ENCODE data around the gene JAKMIP2. TPM values are rescaled to one million over a fixed set of nuclear protein-coding genes. Genes with fewer than 3 reads are reported as not detected.

Gene JAKMIP2
- total RNA-seq, 4 donors from 2014 or later = 0.09 to 2.9 (median 0.18) TPM; not detected in 1

DNA sequence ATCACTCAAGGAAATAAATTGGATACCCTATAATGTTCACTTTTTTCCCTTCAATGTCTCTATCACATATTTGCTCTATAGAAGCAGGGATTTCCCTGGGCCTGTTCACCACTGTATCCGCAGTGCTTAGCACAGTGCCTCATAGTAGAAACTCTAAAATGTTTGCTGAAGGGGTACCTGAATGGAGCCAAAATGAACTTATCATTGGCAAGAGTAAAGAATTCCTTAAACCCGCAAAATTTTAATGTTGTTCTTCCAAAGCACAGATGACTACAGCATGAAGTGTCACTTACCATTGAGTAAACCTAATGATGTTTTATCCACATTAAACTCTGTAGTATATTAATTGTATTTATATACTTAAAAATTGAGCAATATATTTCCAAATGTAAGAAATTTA lies 96.1 kb downstream of the JAKMIP2 start:
- H3K4me3 ChIP-seq = no peak overlapping the region
- intact Hi-C loops (cut with DNase I) = no loop called here
- no peak for DNase-seq
- TF ChIP-seq POLR2A (IDR thresholded peaks at IDR 0.05) = no peak
- TF ChIP-seq, protein P1, sequence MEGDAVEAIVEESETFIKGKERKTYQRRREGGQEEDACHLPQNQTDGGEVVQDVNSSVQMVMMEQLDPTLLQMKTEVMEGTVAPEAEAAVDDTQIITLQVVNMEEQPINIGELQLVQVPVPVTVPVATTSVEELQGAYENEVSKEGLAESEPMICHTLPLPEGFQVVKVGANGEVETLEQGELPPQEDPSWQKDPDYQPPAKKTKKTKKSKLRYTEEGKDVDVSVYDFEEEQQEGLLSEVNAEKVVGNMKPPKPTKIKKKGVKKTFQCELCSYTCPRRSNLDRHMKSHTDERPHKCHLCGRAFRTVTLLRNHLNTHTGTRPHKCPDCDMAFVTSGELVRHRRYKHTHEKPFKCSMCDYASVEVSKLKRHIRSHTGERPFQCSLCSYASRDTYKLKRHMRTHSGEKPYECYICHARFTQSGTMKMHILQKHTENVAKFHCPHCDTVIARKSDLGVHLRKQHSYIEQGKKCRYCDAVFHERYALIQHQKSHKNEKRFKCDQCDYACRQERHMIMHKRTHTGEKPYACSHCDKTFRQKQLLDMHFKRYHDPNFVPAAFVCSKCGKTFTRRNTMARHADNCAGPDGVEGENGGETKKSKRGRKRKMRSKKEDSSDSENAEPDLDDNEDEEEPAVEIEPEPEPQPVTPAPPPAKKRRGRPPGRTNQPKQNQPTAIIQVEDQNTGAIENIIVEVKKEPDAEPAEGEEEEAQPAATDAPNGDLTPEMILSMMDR (IDR thresholded peaks at IDR 0.05) = no peak
- no peaks in the 10 kb centered on the region for H3K9me3 ChIP-seq
- WGBS, 2 donors = 80 to 95% methylated on average over 2 of the region's 2 CpGs
- H3K27me3 ChIP-seq = peaks cover 0 to 14% (median 0%) of the 10 kb centered on the region in 4 donors
- peaks cover 0 to 5% (median 0%) of the 10 kb centered on the region in 3 donors for H3K4me1 ChIP-seq
- no peaks in the 10 kb centered on the region for H3K36me3 ChIP-seq
- H3K27ac ChIP-seq = no peak overlapping the region

DNA sequence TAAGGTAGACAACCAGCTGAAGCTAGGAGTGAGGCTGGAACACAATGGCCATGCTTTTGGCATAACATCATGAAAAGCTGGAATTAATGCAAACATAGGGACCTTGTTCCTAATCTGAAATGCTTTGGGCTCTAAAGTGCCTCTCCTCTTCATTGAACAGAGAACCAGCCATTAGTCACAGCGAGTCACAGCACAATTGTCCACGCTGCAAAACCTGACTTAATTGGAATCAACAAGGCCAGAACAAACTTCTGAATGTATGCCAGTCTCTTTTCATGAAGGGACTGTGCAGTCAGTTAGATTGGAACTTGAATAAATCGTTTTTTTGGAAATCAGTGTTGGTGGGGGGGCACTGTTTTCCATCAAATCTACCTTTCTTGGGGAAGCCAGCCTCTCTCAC lies 96.5 kb downstream of the JAKMIP2 start:
- H3K36me3 ChIP-seq = no peaks in the 10 kb centered on the region
- H3K4me3 ChIP-seq = no peak overlapping the region
- H3K27me3 ChIP-seq = peaks cover 0 to 19% (median 0%) of the 10 kb centered on the region in 4 donors
- no peak overlapping the region for H3K27ac ChIP-seq
- peaks cover 0 to 5% (median 0%) of the 10 kb centered on the region in 3 donors for H3K4me1 ChIP-seq
- no peak for DNase-seq
- H3K9me3 ChIP-seq = no peaks in the 10 kb centered on the region
- 48 to 59% methylated on average over 2 to 3 of the region's 3 CpGs for WGBS, 2 donors
- intact Hi-C loops (cut with DNase I) = no loop called here
- no peak for TF ChIP-seq POLR2A (IDR thresholded peaks at IDR 0.05)
- TF ChIP-seq, protein P1 (IDR thresholded peaks at IDR 0.05) = no peak

DNA sequence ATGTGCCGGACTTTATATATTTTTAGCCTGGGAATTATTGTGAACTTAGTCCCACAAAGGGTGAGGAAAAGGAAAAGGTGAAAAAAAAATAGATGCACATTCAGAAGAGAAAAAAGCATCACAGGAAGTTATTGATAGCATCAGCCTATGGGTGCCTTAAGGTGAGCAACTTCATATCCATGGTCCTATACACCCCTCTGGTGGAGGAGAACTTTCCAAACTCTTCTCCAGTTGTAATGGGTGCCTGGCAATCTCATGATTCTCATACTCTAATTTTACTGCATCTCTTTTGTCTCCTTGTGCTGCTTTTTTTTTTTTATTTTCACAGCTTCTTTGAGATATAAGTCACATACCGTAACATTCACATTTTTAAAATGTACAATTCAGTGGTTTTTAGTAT lies 107.4 kb downstream of the JAKMIP2 start:
- H3K4me1 ChIP-seq = no peaks in the 10 kb centered on the region
- intact Hi-C loops (cut with DNase I) = no loop called here
- peaks cover 0 to 51% (median 0%) of the 10 kb centered on the region in 4 donors for H3K27me3 ChIP-seq
- no peaks in the 10 kb centered on the region for H3K36me3 ChIP-seq
- whole genome bisulfite sequencing, 2 donors = 78 to 82% methylated on average over 2 of the region's 2 CpGs
- H3K9me3 ChIP-seq = no peaks in the 10 kb centered on the region
- no peak overlapping the region for H3K4me3 ChIP-seq
- DNase-seq = no peak
- H3K27ac ChIP-seq = no peak overlapping the region
- TF ChIP-seq, protein P1 (IDR thresholded peaks at IDR 0.05) = no peak
- no peak for TF ChIP-seq POLR2A (IDR thresholded peaks at IDR 0.05)

DNA sequence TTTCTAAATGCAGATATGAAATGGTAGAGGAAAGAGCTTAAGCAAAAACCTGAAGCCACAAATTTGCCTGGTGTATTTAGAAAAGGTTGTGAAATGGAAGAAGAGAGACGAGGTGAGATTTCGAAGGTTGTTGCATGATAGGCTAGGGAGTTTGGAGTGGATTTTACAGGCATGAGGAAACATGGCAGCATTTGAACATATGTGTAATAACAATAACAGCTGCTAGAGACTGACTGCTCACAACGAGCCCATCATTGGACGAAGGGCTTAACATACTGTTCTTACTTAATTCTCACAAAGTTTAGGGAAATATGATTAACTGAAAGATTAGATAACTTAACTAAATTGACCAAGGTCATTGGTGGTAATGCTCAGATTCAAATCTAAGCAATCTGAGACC lies 108.1 kb downstream of the JAKMIP2 start:
- Histone ChIP-seq H3K9me3 (no peaks in the 10 kb centered on the region), H3K4me3 (no peak overlapping the region), H3K27ac (no peak overlapping the region), H3K36me3 (no peaks in the 10 kb centered on the region), H3K4me1 (no peaks in the 10 kb centered on the region), H3K27me3 (peaks cover 0 to 44% (median 0%) of the 10 kb centered on the region in 4 donors)
- 60 to 71% methylated on average over 4 of the region's 4 CpGs for WGBS, 2 donors
- DNase-seq = no peak
- intact Hi-C loops (cut with DNase I) = no loop called here
- TF ChIP-seq, protein P1 (IDR thresholded peaks at IDR 0.05) = no peak
- TF ChIP-seq POLR2A (IDR thresholded peaks at IDR 0.05) = no peak

DNA sequence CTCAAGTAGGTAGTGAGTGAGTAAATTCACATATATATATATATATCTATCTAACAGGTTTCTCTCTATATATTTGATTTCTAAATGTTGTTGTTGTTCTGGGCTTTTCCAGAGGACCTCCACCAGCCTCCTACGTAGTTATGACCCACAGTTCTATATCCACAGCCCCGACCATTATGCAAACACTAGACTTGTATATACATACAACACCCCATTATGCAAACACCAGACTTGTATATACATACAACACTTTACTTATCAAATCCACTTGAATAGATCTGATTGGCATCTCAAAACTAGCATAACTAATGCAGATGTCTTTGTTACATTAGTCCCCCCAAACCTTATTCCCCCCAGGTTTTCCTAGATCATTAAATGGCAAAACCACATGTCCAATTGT lies 108.7 kb downstream of the JAKMIP2 start:
- no peaks in the 10 kb centered on the region for H3K9me3 ChIP-seq
- H3K4me1 ChIP-seq = no peaks in the 10 kb centered on the region
- peaks cover 0 to 37% (median 0%) of the 10 kb centered on the region in 4 donors for H3K27me3 ChIP-seq
- no peak overlapping the region for H3K27ac ChIP-seq
- no peak overlapping the region for H3K4me3 ChIP-seq
- intact Hi-C loops (cut with DNase I) = no loop called here
- H3K36me3 ChIP-seq = no peaks in the 10 kb centered on the region
- no peak for TF ChIP-seq POLR2A (IDR thresholded peaks at IDR 0.05)
- TF ChIP-seq, protein P1 (IDR thresholded peaks at IDR 0.05) = no peak
- no peak for DNase-seq
- WGBS, 2 donors = 43 to 47% methylated on average over 2 of the region's 2 CpGs
